Fibroblast of lung (primary cell): Measurements from ENCODE around the gene KCTD15.

Source experiments
- CTCF ChIP-seq, 2 donors: IDR thresholded peaks in 1 of 2; conservative IDR thresholded peaks in 1 of 2; 1 replicate in 1 of 2; 2 replicates in 1 of 2; pipeline ENCODE4 v1.5.1; 2011 to 2012; ENCODE audit warnings: low read length in 2 of 2, control low read depth in 1 of 2, inconsistent platforms in 1 of 2, low read depth in 1 of 2, mild to moderate bottlenecking in 1 of 2
- EZH2 ChIP-seq: IDR thresholded peaks from 2 replicates; pipeline ENCODE4 v1.5.1; 2012; ENCODE audit warnings: low read length, control low read depth, mild to moderate bottlenecking; ENCODE audit errors: missing control alignments

GRCh38 chr19:33821871-33822270 is 25.2 kb downstream of the KCTD15 start:
- TF ChIP-seq CTCF (conservative IDR thresholded peaks at IDR 0.05 in 1 of 2, IDR thresholded peaks at IDR 0.05 in 1 of 2; ENCODE audit: low read depth in 1 of 2, low read length in 2 of 2) = no peak
- TF ChIP-seq EZH2 = no peak
